ENCODE data around the gene GSG1L.

Gene GSG1L

GRCh38 chr16:28013878-28014277, 49.6 kb downstream of the GSG1L start:
- DNase-seq (ENCODE audit: extremely low read depth, low read depth) = no peak
- TF ChIP-seq CTCF (IDR thresholded peaks at IDR 0.05; ENCODE audit: low read depth, low read length) = no peak

GRCh38 chr16:28013392-28013791, 50.1 kb downstream of the GSG1L start:
- DNase-seq (ENCODE audit: extremely low read depth, low read depth) = no peak
- TF ChIP-seq CTCF (IDR thresholded peaks at IDR 0.05; ENCODE audit: low read depth, low read length) = no peak

- DNase-seq (ENCODE audit: extremely low read depth, low read depth) = no peak
- no peak for TF ChIP-seq CTCF (IDR thresholded peaks at IDR 0.05; ENCODE audit: low read depth, low read length)
Measured at GRCh38 chr16:28011971-28012445, 51.5 kb downstream of the GSG1L start.

- no peak for DNase-seq (ENCODE audit: extremely low read depth, low read depth)
Measured at GRCh38 chr16:28011223-28011622, 52.3 kb downstream of the GSG1L start.

GRCh38 chr16:28010671-28011070, 52.8 kb downstream of the GSG1L start:
- TF ChIP-seq CTCF (IDR thresholded peaks at IDR 0.05; ENCODE audit: low read depth, low read length) = no peak
- DNase-seq (ENCODE audit: extremely low read depth, low read depth) = no peak

More at GRCh38 chr16:28011223-28011622, 52.3 kb downstream of the GSG1L start:
- no peak for TF ChIP-seq CTCF (IDR thresholded peaks at IDR 0.05; ENCODE audit: low read depth, low read length)

GRCh38 chr16:28009586-28010373, 53.7 kb downstream of the GSG1L start:
- DNase-seq (ENCODE audit: extremely low read depth, low read depth) = no peak
- TF ChIP-seq CTCF (IDR thresholded peaks at IDR 0.05; ENCODE audit: low read depth, low read length) = no peak

GRCh38 chr16:28003923-28004322, 59.6 kb downstream of the GSG1L start:
- DNase-seq (ENCODE audit: extremely low read depth, low read depth) = no peak
- TF ChIP-seq CTCF (IDR thresholded peaks at IDR 0.05; ENCODE audit: low read depth, low read length) = no peak

Measured in AG09319 (cell line).